ENCODE results near the gene USH1G. TPM values are rescaled to one million over a fixed set of nuclear protein-coding genes. Genes with fewer than 3 reads are reported as not detected.
A peak's percentile ranks its signal among the peaks of the same experiment; 100 is the strongest.

The USH1G gene
- polyA plus RNA-seq, 1 donor (not counting 4 experiments of a cell fraction or from before 2014, with no cell fraction given) = 0.34 TPM

DNA sequence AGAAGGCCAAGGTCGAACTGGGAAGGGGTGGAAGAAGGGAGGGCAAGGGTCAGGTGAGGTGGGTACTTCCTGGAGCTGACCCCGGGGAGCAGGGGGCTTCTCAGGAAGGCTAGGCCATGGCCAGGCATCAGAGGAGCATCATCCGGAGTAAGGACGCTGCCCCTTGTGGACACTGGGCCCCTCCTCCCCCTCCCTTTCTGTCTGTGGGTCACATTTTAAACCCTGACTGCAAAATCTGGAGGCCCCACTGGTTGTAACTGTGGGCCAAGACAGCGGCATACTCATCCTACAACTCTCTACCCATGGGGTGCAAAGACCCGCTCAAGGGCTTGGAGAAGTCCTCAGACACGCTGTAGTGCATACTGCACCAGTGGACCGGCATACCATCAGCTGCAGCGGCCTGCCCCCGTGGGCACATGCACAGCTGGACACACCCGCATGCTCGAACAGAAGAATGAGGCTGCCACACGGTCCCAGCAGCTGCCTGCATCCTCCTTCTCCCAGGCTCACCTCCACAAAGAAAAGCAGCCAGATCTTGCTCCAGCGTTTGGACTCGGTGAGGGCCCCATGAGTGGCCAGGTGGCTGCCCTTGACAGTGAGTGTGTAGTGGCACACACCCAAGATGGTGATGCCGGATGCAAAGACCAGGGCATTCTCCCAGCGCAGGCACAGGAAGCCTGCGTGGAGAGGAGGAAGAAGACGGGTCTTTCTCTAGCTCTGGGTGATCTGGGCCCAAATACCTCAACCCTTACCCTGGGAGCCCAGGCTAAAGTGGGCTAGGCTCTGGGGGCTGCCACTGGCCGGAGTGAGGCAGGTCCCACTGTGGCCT is 30.8 kb downstream of the USH1G start:
- no peak overlapping the region for H3K9ac ChIP-seq (ENCODE audit: control insufficient read depth, extremely low read depth, insufficient read depth, low read length)
- no peak overlapping the region for H3K27ac ChIP-seq (ENCODE audit: control insufficient read depth, insufficient read depth, low read length)
- no peak overlapping the region for H3K4me3 ChIP-seq (ENCODE audit: control insufficient read depth in 2 of 3, extremely low read depth in 1 of 3, insufficient read depth in 2 of 3, low read depth in 1 of 3, low read length in 3 of 3)
- H3K27me3 ChIP-seq (ENCODE audit: control insufficient read depth, extremely low read depth, insufficient read depth, low read length) = peaks cover 48% of the 10 kb centered on the region
- H3K9me1 ChIP-seq (ENCODE audit: control insufficient read depth, extremely low read depth, insufficient read depth, low read length) = no peaks in the 10 kb centered on the region
- FAIRE-seq (no peak), DNase-seq (ENCODE audit: low read depth, low spot score) (no peak)
- no peaks in the 10 kb centered on the region for H3K36me3 ChIP-seq (ENCODE audit: control insufficient read depth in 2 of 2, extremely low read depth in 1 of 2, insufficient read depth in 2 of 2, low read length in 2 of 2)
- no peak overlapping the region for H3K4me2 ChIP-seq (ENCODE audit: control insufficient read depth, extremely low read depth, insufficient read depth, low read depth, low read length)
- H3K9me3 ChIP-seq (ENCODE audit: control insufficient read depth, low read depth, low read length) = no peaks in the 10 kb centered on the region
- TF ChIP-seq, protein P1, sequence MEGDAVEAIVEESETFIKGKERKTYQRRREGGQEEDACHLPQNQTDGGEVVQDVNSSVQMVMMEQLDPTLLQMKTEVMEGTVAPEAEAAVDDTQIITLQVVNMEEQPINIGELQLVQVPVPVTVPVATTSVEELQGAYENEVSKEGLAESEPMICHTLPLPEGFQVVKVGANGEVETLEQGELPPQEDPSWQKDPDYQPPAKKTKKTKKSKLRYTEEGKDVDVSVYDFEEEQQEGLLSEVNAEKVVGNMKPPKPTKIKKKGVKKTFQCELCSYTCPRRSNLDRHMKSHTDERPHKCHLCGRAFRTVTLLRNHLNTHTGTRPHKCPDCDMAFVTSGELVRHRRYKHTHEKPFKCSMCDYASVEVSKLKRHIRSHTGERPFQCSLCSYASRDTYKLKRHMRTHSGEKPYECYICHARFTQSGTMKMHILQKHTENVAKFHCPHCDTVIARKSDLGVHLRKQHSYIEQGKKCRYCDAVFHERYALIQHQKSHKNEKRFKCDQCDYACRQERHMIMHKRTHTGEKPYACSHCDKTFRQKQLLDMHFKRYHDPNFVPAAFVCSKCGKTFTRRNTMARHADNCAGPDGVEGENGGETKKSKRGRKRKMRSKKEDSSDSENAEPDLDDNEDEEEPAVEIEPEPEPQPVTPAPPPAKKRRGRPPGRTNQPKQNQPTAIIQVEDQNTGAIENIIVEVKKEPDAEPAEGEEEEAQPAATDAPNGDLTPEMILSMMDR (optimal IDR thresholded peaks at IDR 0.05 in 1 of 3, IDR thresholded peaks at IDR 0.05 in 1 of 3, conservative IDR thresholded peaks at IDR 0.05 in 1 of 3; ENCODE audit: extremely low read depth in 1 of 3, insufficient read depth in 2 of 3, low read length in 3 of 3) = no peak
- peak; percentile 16 for TF ChIP-seq EZH2 (IDR thresholded peaks at IDR 0.05; ENCODE audit: low read length)
- dilution Hi-C loops (cut with MboI; ENCODE audit: extremely low pct_ligation_motif_present, low sequenced_read_pairs) = no loop called here
- H3K4me1 ChIP-seq (ENCODE audit: control insufficient read depth, extremely low read depth, insufficient read depth, low read length) = no peaks in the 10 kb centered on the region
- no peaks in the 10 kb centered on the region for H4K20me1 ChIP-seq (ENCODE audit: control insufficient read depth, extremely low read depth, insufficient read depth, low read length)
- no peaks in the 10 kb centered on the region for H3K79me2 ChIP-seq (ENCODE audit: control insufficient read depth, insufficient read depth, low read length)
- H2AFZ ChIP-seq (ENCODE audit: control insufficient read depth, low read length) = no peak overlapping the region

DNA sequence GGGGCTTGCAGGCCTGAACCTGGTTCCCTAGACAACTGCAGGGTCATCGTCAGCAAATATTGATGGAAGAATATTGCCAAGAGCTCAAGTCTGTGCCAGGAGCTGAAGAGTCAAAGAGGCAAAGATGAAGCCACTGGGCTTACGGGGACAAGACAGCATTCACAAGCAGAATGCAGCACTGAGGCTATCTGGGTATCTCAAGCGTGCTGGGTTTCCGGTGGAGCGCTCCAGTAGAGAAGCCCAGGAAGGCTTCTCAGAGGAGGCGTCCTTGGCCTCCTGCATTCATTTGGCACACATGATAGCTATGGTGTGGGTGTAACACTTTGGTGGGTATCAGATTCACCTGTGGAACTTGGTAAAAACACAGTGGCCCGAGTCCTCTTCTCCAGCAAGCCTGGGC is 32.5 kb downstream of the USH1G start:
- Histone ChIP-seq H3K9me3 (ENCODE audit: control insufficient read depth, low read depth, low read length) (no peaks in the 10 kb centered on the region), H3K27me3 (ENCODE audit: control insufficient read depth, extremely low read depth, insufficient read depth, low read length) (peaks cover 36% of the 10 kb centered on the region)

More for the DNA sequence above, 32.5 kb downstream of the USH1G start:
- TF ChIP-seq, protein P1 (optimal IDR thresholded peaks at IDR 0.05 in 1 of 3, IDR thresholded peaks at IDR 0.05 in 1 of 3, conservative IDR thresholded peaks at IDR 0.05 in 1 of 3; ENCODE audit: extremely low read depth in 1 of 3, insufficient read depth in 2 of 3, low read length in 3 of 3) = no peak
- TF ChIP-seq EZH2 (IDR thresholded peaks at IDR 0.05; ENCODE audit: low read length) = no peak
- Histone ChIP-seq H4K20me1 (ENCODE audit: control insufficient read depth, extremely low read depth, insufficient read depth, low read length) (no peaks in the 10 kb centered on the region), H3K9ac (ENCODE audit: control insufficient read depth, extremely low read depth, insufficient read depth, low read length) (no peak overlapping the region), H3K4me3 (ENCODE audit: control insufficient read depth in 2 of 3, extremely low read depth in 1 of 3, insufficient read depth in 2 of 3, low read depth in 1 of 3, low read length in 3 of 3) (no peak overlapping the region), H2AFZ (ENCODE audit: control insufficient read depth, low read length) (no peak overlapping the region), H3K9me1 (ENCODE audit: control insufficient read depth, extremely low read depth, insufficient read depth, low read length) (no peaks in the 10 kb centered on the region), H3K36me3 (ENCODE audit: control insufficient read depth in 2 of 2, extremely low read depth in 1 of 2, insufficient read depth in 2 of 2, low read length in 2 of 2) (no peaks in the 10 kb centered on the region), H3K79me2 (ENCODE audit: control insufficient read depth, insufficient read depth, low read length) (no peaks in the 10 kb centered on the region), H3K4me1 (ENCODE audit: control insufficient read depth, extremely low read depth, insufficient read depth, low read length) (no peaks in the 10 kb centered on the region), H3K4me2 (ENCODE audit: control insufficient read depth, extremely low read depth, insufficient read depth, low read depth, low read length) (no peak overlapping the region), H3K27ac (ENCODE audit: control insufficient read depth, insufficient read depth, low read length) (no peak overlapping the region)
- dilution Hi-C loops (cut with MboI; ENCODE audit: extremely low pct_ligation_motif_present, low sequenced_read_pairs) = no loop called here
- no peak for FAIRE-seq
- DNase-seq (ENCODE audit: low read depth, low spot score) = no peak

Measured in keratinocyte (primary cell).